ENCODE results near the gene IL36A. TPM values are rescaled to one million over a fixed set of nuclear protein-coding genes. Genes with fewer than 3 reads are reported as not detected.

The IL36A gene
- total and polyA plus RNA-seq, 4 donors: not detected

GRCh38 chr2:113007250-113007649, 2.0 kb downstream of the IL36A start:
- no peak overlapping the region for H3K27ac ChIP-seq (ENCODE audit: low read depth in 1 of 2, low read length in 1 of 2)
- no peak for ATAC-seq (ENCODE audit: insufficient read depth, low FRiP score)
- no peaks in the 10 kb centered on the region for H3K36me3 ChIP-seq (ENCODE audit: control insufficient read depth in 4 of 4, insufficient read depth in 4 of 4, low read length in 4 of 4)
- no peak for DNase-seq
- no peaks in the 10 kb centered on the region for H3K4me1 ChIP-seq (ENCODE audit: control insufficient read depth in 5 of 5, insufficient read depth in 5 of 5, low read length in 5 of 5)
- peaks cover 0 to 3% (median 0%) of the 10 kb centered on the region in 4 donors for H3K9me3 ChIP-seq (ENCODE audit: control insufficient read depth in 4 of 4, insufficient read depth in 3 of 4, low read length in 3 of 4)
- H3K27me3 ChIP-seq (ENCODE audit: control insufficient read depth in 3 of 3, insufficient read depth in 3 of 3, low read length in 2 of 3): no peaks in the 10 kb centered on the region
- TF ChIP-seq CTCF (IDR thresholded peaks at IDR 0.05; ENCODE audit: control extremely low read depth, extremely low read depth): no peak
- 69 to 80% methylated on average over 1 of the region's 1 CpG for WGBS, 2 donors
- no peak overlapping the region for H3K4me3 ChIP-seq
- no peak overlapping the region for H3K9ac ChIP-seq (ENCODE audit: insufficient read depth in 1 of 2, low read length in 2 of 2)

- TF ChIP-seq CTCF (IDR thresholded peaks at IDR 0.05; ENCODE audit: control extremely low read depth, extremely low read depth): no peak
- no peak overlapping the region for H3K27ac ChIP-seq (ENCODE audit: low read depth in 1 of 2, low read length in 1 of 2)
- no peaks in the 10 kb centered on the region for H3K27me3 ChIP-seq (ENCODE audit: control insufficient read depth in 3 of 3, insufficient read depth in 3 of 3, low read length in 2 of 3)
- no peak for DNase-seq
- WGBS, 2 donors: 72 to 82% methylated on average over 1 of the region's 1 CpG
- H3K9ac ChIP-seq (ENCODE audit: insufficient read depth in 1 of 2, low read length in 2 of 2): no peak overlapping the region
- no peaks in the 10 kb centered on the region for H3K4me1 ChIP-seq (ENCODE audit: control insufficient read depth in 5 of 5, insufficient read depth in 5 of 5, low read length in 5 of 5)
- no peaks in the 10 kb centered on the region for H3K36me3 ChIP-seq (ENCODE audit: control insufficient read depth in 4 of 4, insufficient read depth in 4 of 4, low read length in 4 of 4)
- no peaks in the 10 kb centered on the region for H3K9me3 ChIP-seq (ENCODE audit: control insufficient read depth in 4 of 4, insufficient read depth in 3 of 4, low read length in 3 of 4)
- H3K4me3 ChIP-seq: no peak overlapping the region
- no peak for ATAC-seq (ENCODE audit: insufficient read depth, low FRiP score)
These were observed 4.4 kb downstream of the IL36A start for GRCh38 chr2:113009622-113010021.

DNA sequence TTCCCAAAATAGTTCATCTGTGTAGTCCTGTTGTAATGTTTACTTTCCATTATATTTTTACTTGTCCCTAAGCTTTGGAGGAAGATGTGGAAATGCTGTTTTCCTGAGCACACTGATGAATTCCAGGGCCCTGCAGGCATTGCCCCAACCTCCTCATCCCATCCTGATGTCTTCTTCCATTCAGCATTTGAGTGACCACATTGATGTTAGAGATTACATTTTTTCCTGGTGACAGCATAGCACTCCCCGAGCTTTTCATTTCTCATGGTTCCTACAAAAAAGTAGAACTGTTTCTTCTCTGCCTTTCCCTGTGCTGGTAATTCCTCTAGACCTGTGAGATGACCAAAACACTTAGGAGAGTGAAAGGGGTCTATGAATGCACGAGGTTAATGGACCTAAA, 4.8 kb downstream of the IL36A start:
- 55 to 70% methylated on average over 2 of the region's 2 CpGs for WGBS, 2 donors
- no peak for ATAC-seq (ENCODE audit: insufficient read depth, low FRiP score)

More for the DNA sequence above, 4.8 kb downstream of the IL36A start:
- no peak overlapping the region for H3K4me3 ChIP-seq
- no peak overlapping the region for H3K9ac ChIP-seq (ENCODE audit: insufficient read depth in 1 of 2, low read length in 2 of 2)
- TF ChIP-seq CTCF (IDR thresholded peaks at IDR 0.05; ENCODE audit: control extremely low read depth, extremely low read depth): no peak
- no peaks in the 10 kb centered on the region for H3K36me3 ChIP-seq (ENCODE audit: control insufficient read depth in 4 of 4, insufficient read depth in 4 of 4, low read length in 4 of 4)
- no peak for DNase-seq
- no peaks in the 10 kb centered on the region for H3K4me1 ChIP-seq (ENCODE audit: control insufficient read depth in 5 of 5, insufficient read depth in 5 of 5, low read length in 5 of 5)
- H3K27ac ChIP-seq (ENCODE audit: low read depth in 1 of 2, low read length in 1 of 2): no peak overlapping the region
- H3K9me3 ChIP-seq (ENCODE audit: control insufficient read depth in 4 of 4, insufficient read depth in 3 of 4, low read length in 3 of 4): no peaks in the 10 kb centered on the region
- H3K27me3 ChIP-seq (ENCODE audit: control insufficient read depth in 3 of 3, insufficient read depth in 3 of 3, low read length in 2 of 3): no peaks in the 10 kb centered on the region

All from lung (tissue), 12 donors.